HepG2 (cell line): ENCODE data around the gene BEST2. TPM values are rescaled to one million over a fixed set of nuclear protein-coding genes. Genes with fewer than 3 reads are reported as not detected.

Experiments used
- ATAC-seq: fragments of 200-7000 bp; cut with Tn5 transposase; 3 replicates; pipeline ENCODE4 v1.9.1; 2020; ENCODE audit warnings: mild to moderate bottlenecking, moderate library complexity
- BruUV-seq: library from RNA; stranded (reverse); fragments of 400-500 nt; replicated peaks from 2 replicates; lab custom pipeline; 2021; lab: Mats Ljungman, UMichigan
- CTCF ChIA-PET: fragments of 300-600 bp; formaldehyde crosslinking; extraction: SDS; loops from one replicate; lab custom pipeline; 2021; ENCODE audit warnings: low total read pairs, inconsistent platforms, low intra/inter-chr PET ratio; lab: Yijun Ruan, JAX
- POLR2A ChIA-PET: fragments of 350-600 bp; sonication (Branson Sonifier 250); formaldehyde crosslinking; loops from one replicate; lab custom pipeline; 2020; ENCODE audit warnings: antibody characterized with exemption, inconsistent platforms; lab: Yijun Ruan, JAX
- DNase-seq: peaks from one replicate; pipeline ENCODE4 v3.0.0-alpha.2; 2015; ENCODE audit warnings: low spot score
- FAIRE-seq: peaks from 3 replicates; lab custom pipeline; 2011; peaks lifted over from hg19 to GRCh38; lab: Jason Lieb, UNC
- H2AFZ ChIP-seq: one replicate; pipeline ENCODE4 v1.6.1; 2011; ENCODE audit warnings: low read length, inconsistent platforms
- H3K27ac ChIP-seq: fragments of 300-600 bp; 3 replicates; pipeline ENCODE4 v1.8.0; 2011; ENCODE audit warnings: mixed run types, mild to moderate bottlenecking, mixed read lengths, low read length, inconsistent platforms; ENCODE audit not compliant: insufficient read depth; ENCODE audit errors: extremely low read length
- H3K27me3 ChIP-seq, 2 experiments: fragments of 200-600 bp in 1 of 2; 2 replicates in 1 of 2; 3 replicates in 1 of 2; pipeline versions ENCODE4 v1.6.0 to v1.8.0; 2011; ENCODE audit warnings: low read length in 2 of 2, mild to moderate bottlenecking in 2 of 2, moderate library complexity in 2 of 2, inconsistent platforms in 1 of 2; ENCODE audit not compliant: insufficient read depth in 2 of 2, control insufficient read depth in 1 of 2
- H3K36me3 ChIP-seq, 2 experiments: fragments of 200-600 bp in 1 of 2; replicated peaks in 1 of 2; 2 replicates in 1 of 2; 3 replicates in 1 of 2; pipeline versions ENCODE4 v1.5.1 to v1.8.0; 2011; ENCODE audit warnings: low read length in 2 of 2, inconsistent platforms in 1 of 2; ENCODE audit not compliant: insufficient read depth in 2 of 2, control insufficient read depth in 1 of 2
- H3K4me1 ChIP-seq: 2 replicates; pipeline ENCODE4 v1.5.1; 2012; ENCODE audit warnings: low read length, inconsistent platforms; ENCODE audit not compliant: insufficient read depth
- H3K4me2 ChIP-seq: 2 replicates; pipeline ENCODE4 v1.6.0; 2011; ENCODE audit warnings: low read depth, low read length, inconsistent platforms
- H3K4me3 ChIP-seq, 3 experiments: fragments of 200-600 bp in 1 of 3; sonication (generic), shearing (Covaris generic) in 1 of 3; replicated peaks in 1 of 3; 2 replicates each; pipeline ENCODE4 v1.5.1; 2011 to 2016; ENCODE audit warnings: low read length in 3 of 3, inconsistent platforms in 2 of 3, low read depth in 2 of 3, mild to moderate bottlenecking in 2 of 3, control low read depth in 1 of 3, mixed read lengths in 1 of 3; ENCODE audit not compliant: insufficient read depth in 1 of 3
- H3K79me2 ChIP-seq: one replicate; pipeline ENCODE4 v1.6.1; 2011; ENCODE audit warnings: low read length, inconsistent platforms; ENCODE audit not compliant: insufficient read depth
- H3K9ac ChIP-seq: 2 replicates; pipeline ENCODE4 v1.6.0; 2011; ENCODE audit warnings: mild to moderate bottlenecking, low read depth, low read length, inconsistent platforms; ENCODE audit not compliant: insufficient read depth
- H3K9me3 ChIP-seq: 2 replicates; pipeline ENCODE4 v1.5.1; 2012; ENCODE audit warnings: mild to moderate bottlenecking, low read length
- H4K20me1 ChIP-seq: 2 replicates; pipeline ENCODE4 v1.6.0; 2011; ENCODE audit warnings: inconsistent platforms, mild to moderate bottlenecking, low read length, moderate library complexity; ENCODE audit not compliant: insufficient read depth
- AGO2 ChIP-seq: fragments of 200-400 bp; formaldehyde crosslinking; optimal IDR thresholded peaks from 2 replicates; pipeline ENCODE3; 2017; ENCODE audit warnings: mild to moderate bottlenecking, low read depth, low read length, moderate library complexity
- BCL6 ChIP-seq: IDR thresholded peaks from 2 replicates; pipeline ENCODE4 v1.6.1; 2016; ENCODE audit warnings: missing genetic modification reagents, missing compliant biosample characterization
- GABPA ChIP-seq, 2 experiments: IDR thresholded peaks; 2 replicates each; pipeline ENCODE4 v1.6.1; 2011 to 2016; ENCODE audit warnings: low read depth in 2 of 2, low read length in 1 of 2, missing biosample characterization in 1 of 2, missing genetic modification characterization in 1 of 2
- HCFC1 ChIP-seq: fragments of 150-350 bp; IDR thresholded peaks from 2 replicates; pipeline ENCODE4 v1.6.1; 2014; ENCODE audit warnings: low read depth, low read length
- KAT8 ChIP-seq: IDR thresholded peaks from 2 replicates; pipeline ENCODE4 v1.6.1; 2016; ENCODE audit warnings: missing genetic modification reagents, missing compliant biosample characterization
- NFE2L1 ChIP-seq: sonication (generic); formaldehyde crosslinking; IDR thresholded peaks from 2 replicates; pipeline ENCODE4 v1.4.0; 2020; ENCODE audit warnings: missing genetic modification reagents, mild to moderate bottlenecking, borderline replicate concordance
- NKX3-1 ChIP-seq: sonication (generic); formaldehyde crosslinking; IDR thresholded peaks from 2 replicates; pipeline ENCODE4 v1.5.0; 2020; ENCODE audit warnings: missing genetic modification reagents
- POLR2A ChIP-seq, 2 experiments: IDR thresholded peaks; 2 replicates each; pipeline ENCODE4 v1.6.1; 2011; ENCODE audit warnings: low read depth in 2 of 2, low read length in 2 of 2, mild to moderate bottlenecking in 1 of 2, moderate library complexity in 1 of 2; ENCODE audit not compliant: insufficient read depth in 1 of 2
- RFX1 ChIP-seq: fragments of 450-650 bp; IDR thresholded peaks from 2 replicates; pipeline ENCODE4 v1.6.1; 2017
- ZBTB3 ChIP-seq: sonication (generic); formaldehyde crosslinking; IDR thresholded peaks from 2 replicates; pipeline ENCODE4 v1.4.0; 2020; ENCODE audit warnings: low read depth, mild to moderate bottlenecking, moderate library complexity, missing genetic modification reagents, borderline replicate concordance
- ZBTB49 ChIP-seq: sonication (generic); formaldehyde crosslinking; IDR thresholded peaks from 2 replicates; pipeline ENCODE4 v1.4.0; 2020; ENCODE audit warnings: missing genetic modification reagents, borderline replicate concordance
- ZC3H4 ChIP-seq: sonication (generic); formaldehyde crosslinking; IDR thresholded peaks from 2 replicates; pipeline ENCODE4 v1.4.0; 2020; ENCODE audit warnings: missing genetic modification reagents, borderline replicate concordance
- ZNF350 ChIP-seq: sonication (generic); formaldehyde crosslinking; IDR thresholded peaks from 2 replicates; pipeline ENCODE4 v1.4.0; 2020; ENCODE audit warnings: mild to moderate bottlenecking, low read depth, missing genetic modification reagents, borderline replicate concordance
- ZNF660 ChIP-seq: sonication (generic); formaldehyde crosslinking; IDR thresholded peaks from 2 replicates; pipeline ENCODE4 v1.5.1; 2020; ENCODE audit warnings: mild to moderate bottlenecking, low read depth, missing genetic modification reagents, borderline replicate concordance
- ZUFSP ChIP-seq: sonication (generic); formaldehyde crosslinking; IDR thresholded peaks from 2 replicates; pipeline ENCODE4 v1.9.0; 2021; ENCODE audit warnings: missing genetic modification reagents, mild to moderate bottlenecking, borderline replicate concordance
- WGBS: methylation state at CpG from one replicate; pipeline ENCODE4 v1.1.6; 2017; ENCODE audit warnings: low lambda C conversion rate; 5-methylcytosine and 5-hydroxymethylcytosine counted together
- in situ Hi-C: cut with HindIII; loops from 2 replicates; pipeline ENCODE4 v1.10.0; 2017; ENCODE audit warnings: low pct_unique_long_range_greater_than_20kb; ENCODE audit not compliant: extremely low pct_ligation_motif_present
- intact Hi-C: fragments of 100-400 bp; cut with micrococcal nuclease; formaldehyde crosslinking; loops from one replicate; pipeline ENCODE4 v1.10.0; 2022; ENCODE audit not compliant: unreplicated experiment
- polyA plus RNA-seq, 8 experiments: library from polyadenylated mRNA; depleted of rRNA in 3 of 8; stranded (reverse) in 7 of 8; unstranded in 1 of 8; fragments of >200 nt; fragmentation: Illumina TruSeq in 4 of 8; extraction: Trizol in 4 of 8; gene quantifications; 2 replicates each; pipeline versions ENCODE4 v1.2.1 to v1.2.3, GENCODE V29; 2011 to 2016; ENCODE audit warnings: low read depth in 4 of 8, missing spikeins in 1 of 8, mixed read lengths in 1 of 8; ENCODE audit not compliant: insufficient read depth in 1 of 8
- total RNA-seq, 5 experiments: library from RNA; depleted of rRNA; stranded (reverse); fragments of >200 nt; fragmentation: Illumina TruSeq; extraction: Trizol; gene quantifications; 2 replicates each; pipeline ENCODE4 v1.2.3, GENCODE V29; 2016; ENCODE audit warnings: low read depth in 1 of 5
- TF ChIP-seq, protein P1 (sequence below): sonication (generic); formaldehyde crosslinking; IDR thresholded peaks from 2 replicates; pipeline ENCODE4 v1.5.0; 2020; ENCODE audit warnings: mild to moderate bottlenecking, missing genetic modification reagents

BEST2 gene
- total and polyA plus RNA-seq, 2 of the 13 experiments (the other 11 are each of a cell fraction or from before 2014, with no cell fraction given) = not detected

DNA sequence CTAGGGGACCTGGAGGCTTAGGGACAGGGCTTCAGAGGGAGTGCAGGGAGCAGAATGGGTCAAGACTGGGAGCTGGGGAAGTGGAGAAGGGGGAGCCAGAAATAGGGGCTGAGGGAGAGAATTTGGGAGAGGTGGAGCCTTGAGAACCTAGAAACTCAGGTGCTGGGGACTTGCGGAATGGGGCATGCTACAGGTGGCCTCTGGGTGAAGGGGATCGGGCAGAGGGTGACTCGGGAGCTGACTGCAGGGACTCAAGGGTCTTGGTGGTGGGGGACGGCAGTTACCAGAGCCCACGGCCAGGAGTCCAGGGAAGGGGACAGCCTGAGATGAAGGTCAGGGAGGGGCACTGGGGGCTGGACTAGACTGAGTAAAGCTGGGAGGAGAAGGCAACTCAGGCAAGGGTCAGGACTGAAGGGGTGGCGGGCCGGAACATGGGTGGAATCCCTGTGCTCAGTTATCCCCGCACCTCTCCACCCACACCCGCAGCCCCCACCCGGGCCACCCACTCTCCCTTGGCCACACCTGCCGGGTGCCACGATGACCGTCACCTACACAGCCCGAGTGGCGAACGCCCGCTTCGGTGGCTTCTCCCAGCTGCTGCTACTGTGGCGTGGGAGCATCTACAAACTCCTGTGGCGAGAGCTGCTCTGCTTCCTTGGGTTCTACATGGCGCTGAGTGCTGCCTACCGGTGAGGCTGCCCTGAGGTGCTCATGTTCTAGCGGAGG, 628 bp downstream of the BEST2 start (continued):
- TF ChIP-seq, protein P1, sequence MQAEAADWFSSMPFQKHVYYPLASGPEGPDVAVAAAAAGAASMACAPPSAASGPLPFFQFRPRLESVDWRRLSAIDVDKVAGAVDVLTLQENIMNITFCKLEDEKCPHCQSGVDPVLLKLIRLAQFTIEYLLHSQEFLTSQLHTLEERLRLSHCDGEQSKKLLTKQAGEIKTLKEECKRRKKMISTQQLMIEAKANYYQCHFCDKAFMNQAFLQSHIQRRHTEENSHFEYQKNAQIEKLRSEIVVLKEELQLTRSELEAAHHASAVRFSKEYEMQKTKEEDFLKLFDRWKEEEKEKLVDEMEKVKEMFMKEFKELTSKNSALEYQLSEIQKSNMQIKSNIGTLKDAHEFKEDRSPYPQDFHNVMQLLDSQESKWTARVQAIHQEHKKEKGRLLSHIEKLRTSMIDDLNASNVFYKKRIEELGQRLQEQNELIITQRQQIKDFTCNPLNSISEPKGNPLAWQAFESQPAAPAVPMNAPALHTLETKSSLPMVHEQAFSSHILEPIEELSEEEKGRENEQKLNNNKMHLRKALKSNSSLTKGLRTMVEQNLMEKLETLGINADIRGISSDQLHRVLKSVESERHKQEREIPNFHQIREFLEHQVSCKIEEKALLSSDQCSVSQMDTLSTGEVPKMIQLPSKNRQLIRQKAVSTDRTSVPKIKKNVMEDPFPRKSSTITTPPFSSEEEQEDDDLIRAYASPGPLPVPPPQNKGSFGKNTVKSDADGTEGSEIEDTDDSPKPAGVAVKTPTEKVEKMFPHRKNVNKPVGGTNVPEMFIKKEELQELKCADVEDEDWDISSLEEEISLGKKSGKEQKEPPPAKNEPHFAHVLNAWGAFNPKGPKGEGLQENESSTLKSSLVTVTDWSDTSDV (CRISPR knock-in tag) = no peak
- TF ChIP-seq ZNF660 (CRISPR knock-in tag) (no peak), NFE2L1 (no peak), AGO2 (no peak), ZNF350 (no peak), ZBTB3 (no peak), BCL6 (CRISPR knock-in tag) (no peak), HCFC1 (no peak)

- no peak overlapping the region for H3K27ac ChIP-seq
- in situ Hi-C loops (loop anchor here (5.0 kb wide), 1 partner anchor 42 kb away; no protein-coding TSS in a partner anchor), intact Hi-C loops (no loop called here)
- no peak for FAIRE-seq
- H3K9ac ChIP-seq = no peak overlapping the region
- H4K20me1 ChIP-seq = no peaks in the 10 kb centered on the region
- ChIA-PET CTCF (no interaction called here), POLR2A (no interaction called here)
- no peak overlapping the region for H3K4me2 ChIP-seq
- H3K79me2 ChIP-seq = no peaks in the 10 kb centered on the region
- BruUV-seq = no TSS peak
- H2AFZ ChIP-seq = no peak overlapping the region
- no peak for ATAC-seq
- WGBS = 70% methylated on average over 17 of the region's 50 CpGs
- H3K36me3 ChIP-seq = no peaks in the 10 kb centered on the region
- DNase-seq = no peak
- no peaks in the 10 kb centered on the region for H3K9me3 ChIP-seq
- peaks cover 2 to 34% of the 10 kb centered on the region in 2 experiments for H3K27me3 ChIP-seq
- no peak overlapping the region for H3K4me3 ChIP-seq
- peaks cover 34% of the 10 kb centered on the region for H3K4me1 ChIP-seq
- no peak for TF ChIP-seq ZBTB49 (CRISPR knock-in tag)
- TF ChIP-seq ZUFSP (CRISPR knock-in tag) = no peak
- no peak for TF ChIP-seq RFX1
- no peak for TF ChIP-seq POLR2A (IDR thresholded peaks at IDR 0.05; ENCODE audit: insufficient read depth in 1 of 2, low read depth in 2 of 2, low read length in 2 of 2)
- no peak for TF ChIP-seq GABPA (IDR thresholded peaks at IDR 0.05; ENCODE audit: low read depth, low read length)
- TF ChIP-seq GABPA (CRISPR knock-in tag; IDR thresholded peaks at IDR 0.05; ENCODE audit: low read depth) = no peak
- no peak for TF ChIP-seq ZC3H4 (CRISPR knock-in tag)
- no peak for TF ChIP-seq NKX3-1 (CRISPR knock-in tag)
- TF ChIP-seq KAT8 (CRISPR knock-in tag) = no peak
Measured at GRCh38 chr19:12754465-12755196, 3.0 kb downstream of the BEST2 start.
